GM18502 (cell line): Measurements from ENCODE around the gene NUDT21.

Experiments used
- ATAC-seq: cut with Tn5 transposase; IDR thresholded peaks from one replicate; pipeline ENCODE4 v1.9.1; 2021; ENCODE audit warnings: mild to moderate bottlenecking; ENCODE audit not compliant: unreplicated experiment, poor library complexity

The NUDT21 gene

GRCh38 chr16:56463153-56463552 lies 12.0 kb upstream of the NUDT21 start:
- ATAC-seq: no peak

- no peak for ATAC-seq
Observed at GRCh38 chr16:56462064-56462796, 11.1 kb upstream of the NUDT21 start.

DNA sequence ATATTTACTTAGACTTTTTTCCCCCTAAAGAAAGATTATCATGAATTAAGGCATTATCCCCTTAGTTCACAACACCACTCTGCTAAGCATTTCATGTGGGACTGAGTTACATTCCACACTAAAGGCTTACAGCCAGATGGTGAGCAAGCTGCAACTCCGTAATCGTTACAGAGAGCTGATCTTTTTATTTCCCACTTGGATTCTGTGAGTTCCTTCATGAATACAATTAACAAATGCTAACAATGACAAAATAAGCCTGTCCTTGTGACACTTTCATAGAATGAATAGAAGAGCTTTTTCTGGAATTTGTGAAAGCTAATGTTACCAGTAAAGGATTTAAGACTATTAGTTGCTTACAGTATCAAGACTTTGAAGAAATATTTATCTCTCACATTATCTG lies 9.0 kb upstream of the NUDT21 start:
- no peak for ATAC-seq

GRCh38 chr16:56457927-56458470 lies 6.9 kb upstream of the NUDT21 start:
- no peak for ATAC-seq

GRCh38 chr16:56451753-56452689 lies 889 bp upstream of the NUDT21 start:
- peak; percentile 52 for ATAC-seq

DNA sequence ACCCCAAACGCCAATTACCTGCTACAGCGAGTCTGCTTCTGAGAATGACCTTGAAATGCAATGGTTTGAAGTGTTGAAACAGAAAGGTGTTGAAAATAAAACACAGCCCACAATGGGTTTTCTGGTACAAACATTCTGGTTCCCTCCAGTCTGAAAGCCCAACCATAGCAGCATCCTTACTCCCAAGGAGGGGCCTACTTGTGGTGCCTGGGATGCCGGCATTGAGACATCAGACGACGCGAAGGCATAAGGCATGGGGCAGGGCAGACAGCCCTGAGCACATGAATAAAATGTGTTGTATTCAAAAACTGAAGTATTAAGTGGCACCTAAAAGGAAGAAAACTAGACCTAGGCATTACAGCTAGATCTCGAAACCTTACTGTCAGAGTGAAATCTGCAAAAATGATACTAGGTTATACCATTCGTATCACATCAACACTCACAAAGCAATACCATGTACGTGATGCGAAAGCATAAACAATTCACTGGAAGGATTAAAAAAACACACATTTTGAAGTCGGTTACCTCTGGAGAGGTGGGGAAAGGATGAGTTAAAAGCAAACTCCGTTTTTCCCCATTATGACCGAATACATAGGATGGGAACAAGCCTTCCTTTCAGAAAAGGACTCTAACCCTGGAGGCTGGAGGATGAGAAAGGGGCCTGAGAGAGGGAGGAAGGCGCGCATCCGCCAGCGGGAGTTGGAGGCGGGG lies 702 bp downstream of the NUDT21 start:
- ATAC-seq: peak; percentile 26

DNA sequence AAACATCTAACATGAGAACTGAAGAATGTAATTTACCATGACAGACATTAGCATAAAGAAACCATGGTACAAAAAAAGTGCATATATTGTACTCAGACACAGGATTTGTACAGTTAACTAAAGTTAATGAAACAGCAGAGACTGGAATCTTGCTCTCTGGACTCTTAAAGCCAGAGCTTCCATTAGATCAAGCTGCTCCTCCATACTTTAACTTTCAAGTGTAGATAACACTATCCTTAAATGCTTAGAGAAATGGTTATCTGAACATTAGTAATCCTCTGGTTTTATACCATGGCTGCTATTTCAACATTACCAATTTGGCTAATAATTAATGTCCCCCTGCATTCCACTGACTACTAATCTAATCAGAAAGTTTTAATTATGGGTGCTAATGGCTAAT lies 3.1 kb downstream of the NUDT21 start:
- ATAC-seq: no peak

GRCh38 chr16:56447286-56447685 lies 3.8 kb downstream of the NUDT21 start:
- no peak for ATAC-seq

GRCh38 chr16:56438038-56438437 lies 13.1 kb downstream of the NUDT21 start:
- no peak for ATAC-seq

- no peak for ATAC-seq
Observed at GRCh38 chr16:56436258-56436657, 14.9 kb downstream of the NUDT21 start.

DNA sequence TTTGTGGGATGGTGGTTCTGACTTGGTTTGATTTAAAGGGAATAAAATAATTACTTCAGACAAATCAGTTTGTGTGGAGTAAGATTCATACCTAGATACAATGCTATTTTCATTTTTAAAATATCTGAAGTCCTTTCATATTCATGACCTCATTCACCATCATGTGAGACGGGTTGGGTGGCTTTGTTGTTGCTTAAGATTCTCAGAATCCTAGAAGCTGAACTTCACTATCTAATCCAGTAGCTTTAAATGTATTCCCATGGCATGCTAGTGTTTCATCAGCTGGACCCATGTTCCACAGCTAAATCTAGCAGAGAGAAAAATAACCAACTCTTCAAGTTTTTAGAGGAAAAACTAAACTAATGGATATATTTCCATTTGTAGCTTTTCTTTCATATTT lies 23.0 kb downstream of the NUDT21 start:
- no peak for ATAC-seq

DNA sequence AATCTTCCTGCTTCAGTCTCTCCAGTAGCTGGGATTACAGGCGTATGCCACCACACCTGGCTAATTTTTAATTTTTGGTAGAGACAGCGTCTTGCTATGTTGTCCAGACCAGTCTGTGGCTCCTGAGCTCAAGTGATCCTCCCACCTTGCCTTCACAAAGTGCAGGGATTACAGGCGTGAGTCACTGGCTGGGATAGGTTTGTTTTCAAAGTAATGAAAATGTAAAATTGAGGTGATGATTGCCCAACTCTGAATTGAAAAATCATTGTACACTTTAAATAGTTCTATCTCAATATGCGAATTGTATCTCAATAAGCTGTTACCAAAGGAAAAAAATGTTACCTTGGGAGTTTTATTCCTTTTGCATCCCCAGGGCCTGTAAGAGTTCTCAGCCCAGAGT lies 24.5 kb downstream of the NUDT21 start:
- no peak for ATAC-seq

GRCh38 chr16:56425439-56425832 lies 25.7 kb downstream of the NUDT21 start, which contains the start of gene AMFR:
AMFR (minus strand) TSS chr16:56425545; CDS start chr16:56425327, 218 bp downstream.
- ATAC-seq: peak; percentile 81

DNA sequence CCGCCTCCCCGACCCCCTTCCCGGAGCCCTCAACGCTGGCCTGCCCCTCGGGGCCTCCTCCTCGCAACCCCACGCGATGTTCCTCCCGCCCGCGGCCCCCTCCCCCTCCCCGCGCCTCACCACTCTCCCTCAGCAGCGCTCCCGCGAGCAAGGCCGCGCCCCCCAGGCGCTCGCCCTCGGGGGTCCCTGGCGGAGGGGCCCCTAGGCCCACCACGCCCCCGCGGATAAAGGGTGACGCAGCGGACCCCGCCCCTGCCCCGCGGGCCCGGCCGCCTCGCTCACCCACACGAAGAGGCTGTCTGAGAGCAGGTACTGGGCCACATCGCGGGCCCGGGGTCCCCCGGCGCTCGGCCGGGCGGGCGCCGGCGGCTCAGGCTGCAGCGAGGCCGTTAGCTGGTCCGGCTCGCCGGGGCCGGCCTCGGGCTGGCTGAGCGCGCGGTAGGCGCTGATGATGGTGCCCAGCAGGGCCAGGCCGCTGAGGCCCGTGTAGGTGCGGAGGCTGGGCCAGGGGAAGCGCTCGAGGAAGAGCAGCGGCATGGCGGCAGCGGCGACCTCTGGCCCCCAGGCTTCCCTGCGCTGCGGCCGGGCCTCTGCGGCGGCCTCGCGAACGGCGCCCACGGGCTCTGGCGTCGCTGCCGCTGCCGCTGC lies 26.2 kb downstream of the NUDT21 start:
- peak; percentile 43 for ATAC-seq

DNA sequence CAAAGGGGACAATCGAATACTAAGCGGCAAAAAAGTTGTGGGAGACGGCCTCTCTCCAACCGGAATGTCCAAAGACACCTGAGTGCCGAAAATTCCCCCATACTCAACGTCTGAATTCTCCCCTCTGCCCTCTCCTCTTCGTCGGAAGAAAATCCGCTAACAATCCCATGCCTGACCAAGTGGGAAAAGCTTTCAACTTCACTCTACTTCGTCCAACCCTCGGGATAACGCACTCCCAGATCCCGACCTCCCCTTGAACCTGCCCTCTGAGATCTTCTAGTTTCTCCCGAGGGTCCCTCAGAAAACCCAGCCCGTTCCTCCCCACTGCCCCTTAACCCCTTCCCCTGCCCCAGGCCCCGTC lies 26.7 kb downstream of the NUDT21 start:
- ATAC-seq: no peak

DNA sequence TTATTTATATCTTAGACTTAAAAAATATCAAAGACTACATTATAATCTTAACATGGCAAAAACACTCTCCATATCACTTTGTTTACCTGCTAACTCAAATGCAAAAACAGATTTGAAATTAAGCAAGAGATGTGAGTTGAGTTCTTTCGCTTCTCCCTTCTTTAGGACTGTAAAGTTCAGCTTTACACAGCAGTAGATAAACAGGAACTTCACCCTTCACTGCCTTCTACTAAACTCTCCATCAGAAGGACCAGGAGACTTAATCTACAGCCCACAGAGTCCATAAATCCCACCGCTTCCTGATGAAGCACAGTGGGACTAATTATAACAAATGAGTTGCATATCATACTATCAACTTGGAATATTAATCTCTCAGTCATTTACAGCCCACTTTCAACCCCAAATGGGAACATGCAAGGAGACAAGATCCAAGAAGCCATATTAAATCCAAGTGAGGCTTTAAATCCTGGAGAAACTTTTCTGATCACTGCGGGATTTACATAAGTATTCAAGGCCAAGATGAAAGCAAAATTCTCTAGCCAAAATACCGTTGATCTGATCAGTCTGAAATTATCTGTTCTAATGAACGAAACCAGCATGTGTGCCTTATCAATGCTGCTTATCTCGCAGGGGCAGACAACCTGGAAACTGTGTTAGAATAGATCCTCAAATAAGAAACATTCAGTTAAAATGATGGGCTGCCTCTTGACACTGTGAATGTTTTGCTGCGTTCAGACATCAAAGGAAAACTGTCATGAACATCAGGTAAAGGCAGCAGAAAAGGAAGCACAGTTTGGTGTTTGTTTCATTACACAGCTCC lies 27.3 kb downstream of the NUDT21 start:
- ATAC-seq: no peak

DNA sequence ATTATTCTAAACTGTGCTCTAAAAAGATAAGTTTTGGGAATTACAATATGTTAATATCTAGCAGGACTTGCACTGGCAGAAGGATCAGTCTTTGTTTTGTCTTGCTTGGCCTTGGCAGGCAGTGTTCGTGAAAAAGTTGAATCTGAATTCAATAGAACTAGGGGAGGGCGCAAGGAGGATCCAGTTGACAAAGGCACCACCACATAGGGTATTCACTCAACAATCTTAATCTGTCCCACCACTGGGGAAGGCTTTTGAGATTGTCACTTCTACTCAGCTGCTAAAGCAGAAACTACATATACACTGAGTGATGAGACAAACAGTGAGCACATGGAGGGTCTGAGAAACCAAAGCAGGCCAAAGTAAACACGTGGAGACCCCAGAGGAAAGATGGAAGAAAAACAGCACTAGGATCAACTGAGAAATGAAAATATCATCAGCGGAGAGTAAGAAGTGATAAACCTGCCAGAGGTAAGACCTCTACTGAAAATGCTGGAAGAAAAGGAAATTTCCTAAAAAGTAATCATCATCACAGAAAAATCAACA lies 28.2 kb downstream of the NUDT21 start:
- no peak for ATAC-seq

DNA sequence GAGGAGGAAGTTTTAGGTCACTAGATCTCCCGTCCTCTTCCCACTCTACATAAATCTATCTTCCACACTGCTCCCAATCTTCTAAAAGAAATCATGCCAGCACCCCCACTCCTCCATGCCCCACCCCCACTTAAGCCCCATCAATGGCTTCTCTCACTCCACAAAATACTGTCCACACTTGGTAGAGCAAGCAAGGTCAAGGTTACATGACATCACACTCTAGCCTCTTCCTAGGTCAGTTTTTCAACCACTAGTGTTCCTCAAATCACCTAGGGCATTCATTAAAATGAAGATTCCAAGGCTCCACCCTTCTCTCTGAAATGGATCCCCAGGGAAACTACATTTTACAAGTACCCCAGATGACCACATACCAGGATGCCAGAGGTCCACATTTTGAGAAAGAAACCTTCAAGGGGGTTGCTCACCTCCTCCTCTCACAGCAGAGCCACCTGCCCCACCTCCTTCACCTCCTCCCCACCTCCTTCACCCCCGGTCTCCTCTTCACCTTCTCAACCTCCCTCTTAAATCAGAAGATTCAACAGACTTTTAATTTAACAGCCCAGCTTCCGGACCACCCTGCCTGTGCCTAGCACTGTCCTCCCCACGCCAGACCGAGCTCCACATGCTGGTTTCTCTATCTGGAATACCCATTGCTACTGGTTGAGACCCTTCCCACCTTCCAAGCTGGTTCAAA lies 29.0 kb downstream of the NUDT21 start:
- no peak for ATAC-seq
